Measurements from ENCODE around the gene IFNL1.
"Not testable (repeated sequence)": the region's sequence is repeated elsewhere in the genome, so short reads cannot be mapped to it uniquely, and the experiment has no call there.

DNA sequence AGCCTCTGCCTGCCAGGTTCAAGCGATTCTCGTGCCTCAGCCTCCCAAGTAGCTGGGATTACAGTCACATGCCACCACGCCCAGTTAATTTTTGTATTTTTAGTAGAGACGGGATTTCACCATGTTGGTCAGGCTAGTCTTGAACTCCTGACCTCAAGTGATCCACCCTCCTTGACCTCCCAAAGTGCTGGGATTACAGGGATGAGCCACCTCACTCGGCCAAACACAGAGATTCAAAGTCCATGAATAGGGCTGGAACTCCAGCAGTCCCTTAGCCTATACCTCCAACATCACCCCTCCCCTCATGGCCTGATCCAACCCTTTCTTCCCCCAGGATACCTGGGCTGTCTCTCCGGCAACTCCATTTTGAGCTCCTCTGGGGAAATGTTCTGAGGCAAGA, 36.5 kb downstream of the IFNL1 start:
- TF ChIP-seq CREM (CRISPR knock-in tag; IDR thresholded peaks at IDR 0.05); ZNF138 (CRISPR knock-in tag; conservative IDR thresholded peaks at IDR 0.05); ZNF219 (CRISPR knock-in tag; IDR thresholded peaks at IDR 0.05; ENCODE audit: borderline replicate concordance); ZNF281 (CRISPR knock-in tag; IDR thresholded peaks at IDR 0.05); ATF3 (CRISPR knock-in tag; conservative IDR thresholded peaks at IDR 0.05); ETV6 (CRISPR knock-in tag; IDR thresholded peaks at IDR 0.05); MAX (CRISPR knock-in tag; IDR thresholded peaks at IDR 0.05); ZBTB21 (CRISPR knock-in tag; IDR thresholded peaks at IDR 0.05; ENCODE audit: borderline replicate concordance): not testable (repeated sequence)
- TF ChIP-seq, protein P1, sequence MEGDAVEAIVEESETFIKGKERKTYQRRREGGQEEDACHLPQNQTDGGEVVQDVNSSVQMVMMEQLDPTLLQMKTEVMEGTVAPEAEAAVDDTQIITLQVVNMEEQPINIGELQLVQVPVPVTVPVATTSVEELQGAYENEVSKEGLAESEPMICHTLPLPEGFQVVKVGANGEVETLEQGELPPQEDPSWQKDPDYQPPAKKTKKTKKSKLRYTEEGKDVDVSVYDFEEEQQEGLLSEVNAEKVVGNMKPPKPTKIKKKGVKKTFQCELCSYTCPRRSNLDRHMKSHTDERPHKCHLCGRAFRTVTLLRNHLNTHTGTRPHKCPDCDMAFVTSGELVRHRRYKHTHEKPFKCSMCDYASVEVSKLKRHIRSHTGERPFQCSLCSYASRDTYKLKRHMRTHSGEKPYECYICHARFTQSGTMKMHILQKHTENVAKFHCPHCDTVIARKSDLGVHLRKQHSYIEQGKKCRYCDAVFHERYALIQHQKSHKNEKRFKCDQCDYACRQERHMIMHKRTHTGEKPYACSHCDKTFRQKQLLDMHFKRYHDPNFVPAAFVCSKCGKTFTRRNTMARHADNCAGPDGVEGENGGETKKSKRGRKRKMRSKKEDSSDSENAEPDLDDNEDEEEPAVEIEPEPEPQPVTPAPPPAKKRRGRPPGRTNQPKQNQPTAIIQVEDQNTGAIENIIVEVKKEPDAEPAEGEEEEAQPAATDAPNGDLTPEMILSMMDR (IDR thresholded peaks at IDR 0.05) = not testable (repeated sequence)

All from WTC11 (cell line).